ENCODE measurements around the gene NPLOC4.

GRCh38 chr17:81549031-81549557, 87.8 kb downstream of the NPLOC4 start:
- TF ChIP-seq CTCF (IDR thresholded peaks at IDR 0.05; ENCODE audit: low read depth, low read length, missing input control) = no peak
- TF ChIP-seq GABPA (IDR thresholded peaks at IDR 0.05 in 1 of 2, conservative IDR thresholded peaks at IDR 0.05 in 1 of 2) = no peak
